OCI-LY7 (cell line): ENCODE data around the gene TMEM37. TPM values are rescaled to one million over a fixed set of nuclear protein-coding genes. Genes with fewer than 3 reads are reported as not detected.

Experiments used
- BruUV-seq: library from RNA; stranded (reverse); fragments of 400-500 nt; replicated peaks from 2 replicates; lab custom pipeline; 2021; lab: Mats Ljungman, UMichigan
- CTCF ChIA-PET: fragments of 300-600 bp; sonication (Branson Sonifier 250); formaldehyde crosslinking; loops from one replicate; lab custom pipeline; 2022; ENCODE audit warnings: antibody characterized with exemption; ENCODE audit not compliant: unreplicated experiment; lab: Charles Lee
- POLR2A ChIA-PET: fragments of 300-600 bp; sonication (Branson Sonifier 250); formaldehyde crosslinking; loops from one replicate; lab custom pipeline; 2022; ENCODE audit warnings: antibody characterized with exemption; lab: Charles Lee
- DNase-seq: peaks from one replicate; pipeline ENCODE4 v3.0.0-alpha.2; 2015; ENCODE audit warnings: low spot score
- H2AFZ ChIP-seq: fragments of 200-600 bp; sonication (generic), shearing (Covaris generic); 2 replicates; pipeline ENCODE4 v1.6.1; 2014; ENCODE audit warnings: mild to moderate bottlenecking, antibody characterized with exemption, low read length, moderate library complexity
- H3K27ac ChIP-seq: fragments of 200-600 bp; sonication (generic); 2 replicates; pipeline ENCODE4 v1.5.1; 2014; ENCODE audit warnings: mixed run types, low read depth, mild to moderate bottlenecking, moderate library complexity, low read length, inconsistent platforms; ENCODE audit not compliant: poor library complexity, severe bottlenecking
- H3K36me3 ChIP-seq: fragments of 200-600 bp; sonication (generic); 2 replicates; pipeline ENCODE4 v1.6.1; 2014; ENCODE audit warnings: mild to moderate bottlenecking, antibody characterized with exemption, low read length, moderate library complexity, mixed read lengths; ENCODE audit not compliant: insufficient read depth
- H3K4me1 ChIP-seq: fragments of 200-600 bp; sonication (generic); 2 replicates; pipeline ENCODE4 v1.5.1; 2014; ENCODE audit warnings: mild to moderate bottlenecking, low read length; ENCODE audit not compliant: insufficient read depth, poor library complexity, severe bottlenecking
- H3K4me2 ChIP-seq: fragments of 200-600 bp; sonication (generic); 2 replicates; pipeline ENCODE4 v1.6.1; 2014; ENCODE audit warnings: mild to moderate bottlenecking, low read length
- H3K4me3 ChIP-seq: fragments of 200-600 bp; sonication (generic); 2 replicates; pipeline ENCODE4 v1.5.1; 2014; ENCODE audit warnings: mild to moderate bottlenecking, low read depth, low read length; ENCODE audit not compliant: poor library complexity, severe bottlenecking
- H3K79me2 ChIP-seq: fragments of 200-600 bp; sonication (generic); 2 replicates; pipeline ENCODE4 v1.6.1; 2016; ENCODE audit warnings: low read depth, mild to moderate bottlenecking, low read length, moderate library complexity, mixed read lengths; ENCODE audit not compliant: insufficient read depth
- H3K9me2 ChIP-seq: fragments of 200-600 bp; sonication (generic); 2 replicates; pipeline ENCODE4 v1.6.1; 2016; ENCODE audit warnings: mild to moderate bottlenecking, low read length, mixed read lengths; ENCODE audit not compliant: insufficient read depth
- H3K9me3 ChIP-seq: fragments of 200-600 bp; sonication (generic); 2 replicates; pipeline ENCODE4 v1.6.1; 2014; ENCODE audit warnings: mild to moderate bottlenecking, mixed run types, low read length, mixed read lengths
- H4K20me1 ChIP-seq: fragments of 200-600 bp; sonication (generic); 2 replicates; pipeline ENCODE4 v1.6.1; 2014; ENCODE audit warnings: mild to moderate bottlenecking, antibody characterized with exemption, low read length, moderate library complexity, mixed read lengths; ENCODE audit not compliant: insufficient read depth
- EZH2phosphoT487 ChIP-seq: fragments of 200-600 bp; sonication (generic); IDR thresholded peaks from 2 replicates; pipeline ENCODE4 v1.6.1; 2018; ENCODE audit warnings: low read depth, borderline replicate concordance, mild to moderate bottlenecking, mixed run types, antibody characterized with exemption, low read length, moderate library complexity, mixed read lengths
- intact Hi-C: fragments of 100-400 bp; cut with micrococcal nuclease; formaldehyde crosslinking; loops from one replicate; pipeline ENCODE4 v1.10.0; 2022; ENCODE audit not compliant: unreplicated experiment
- total RNA-seq, 2 experiments: library from RNA; depleted of rRNA in 1 of 2; stranded (reverse); fragments of >200 nt in 1 of 2; shearing (Covaris generic) in 1 of 2; gene quantifications; 2 replicates each; pipeline ENCODE4 v1.2.3, GENCODE V29; 2014 to 2022
- TF ChIP-seq, protein P1 (sequence below): fragments of 200-600 bp; sonication (generic); conservative IDR thresholded peaks from 2 replicates; pipeline ENCODE4 v1.5.1; 2014; ENCODE audit warnings: mild to moderate bottlenecking, antibody characterized with exemption, low read length, moderate library complexity, mixed read lengths

The TMEM37 gene
- total RNA-seq, 2 experiments from 2014 or later = not detected

DNA sequence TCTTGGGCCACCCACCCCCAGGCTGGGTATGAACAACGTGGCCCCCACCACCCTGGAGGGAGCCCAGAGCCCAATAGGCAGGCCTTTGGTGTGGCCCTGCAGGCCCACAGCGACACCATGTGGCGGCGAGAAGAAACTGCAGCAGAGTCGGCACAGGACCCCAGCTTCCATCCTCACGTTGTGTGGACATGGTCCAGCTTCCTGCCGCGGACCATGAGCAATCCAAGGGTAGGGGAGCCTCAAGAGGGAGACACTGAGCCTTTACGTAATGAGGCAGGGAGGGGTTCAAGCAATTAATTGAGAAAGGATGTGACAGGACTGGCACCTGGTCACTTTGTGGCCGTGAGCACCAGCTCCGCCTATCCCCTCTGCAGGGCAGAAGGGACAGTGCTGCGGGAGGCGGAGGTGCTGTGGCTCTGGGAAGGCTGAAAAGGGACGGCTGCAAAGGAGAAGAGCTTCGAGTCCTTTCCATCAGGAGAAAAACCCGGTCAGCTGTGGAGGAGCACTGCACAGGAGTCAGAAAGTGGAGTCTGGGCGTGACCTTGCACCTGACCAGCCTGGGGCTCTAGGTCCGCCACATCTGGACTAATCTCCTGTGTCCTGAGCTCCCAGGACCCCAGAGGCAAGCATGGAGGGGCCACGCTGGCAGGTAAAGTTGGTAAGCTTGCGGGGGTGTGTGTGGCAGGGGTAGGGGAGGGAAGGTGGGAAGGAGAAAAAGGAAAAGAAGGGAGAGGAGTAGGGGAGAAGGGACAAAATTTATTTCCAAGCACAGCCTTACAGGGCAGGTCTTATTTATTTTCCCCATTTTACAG is 44.9 kb downstream of the TMEM37 start:
- H3K4me2 ChIP-seq = peak overlapping the region; percentile 39; the same call in 1 of the 2 replicates
- no TSS peak for BruUV-seq
- H3K27ac ChIP-seq = no peak overlapping the region
- no peak overlapping the region for H2AFZ ChIP-seq
- intact Hi-C loops = loop anchor here (1.0 to 2.0 kb wide), 3 partner anchors 69 to 594 kb away; no protein-coding TSS in a partner anchor
- peak; percentile 68 for DNase-seq
- no peaks in the 10 kb centered on the region for H3K9me2 ChIP-seq
- ChIA-PET POLR2A (interaction anchor here (0.8 to 1.3 kb wide), 2 partner anchors 11 to 13 kb away, joined by 3 read pairs; no protein-coding TSS in a partner anchor), CTCF (interaction anchor here (0.6 to 2.5 kb wide), 9 partner anchors 9 to 1468 kb away, joined by 3 to 8 read pairs (median 4); no protein-coding TSS in a partner anchor)
- H4K20me1 ChIP-seq = no peaks in the 10 kb centered on the region
- TF ChIP-seq, protein P1, sequence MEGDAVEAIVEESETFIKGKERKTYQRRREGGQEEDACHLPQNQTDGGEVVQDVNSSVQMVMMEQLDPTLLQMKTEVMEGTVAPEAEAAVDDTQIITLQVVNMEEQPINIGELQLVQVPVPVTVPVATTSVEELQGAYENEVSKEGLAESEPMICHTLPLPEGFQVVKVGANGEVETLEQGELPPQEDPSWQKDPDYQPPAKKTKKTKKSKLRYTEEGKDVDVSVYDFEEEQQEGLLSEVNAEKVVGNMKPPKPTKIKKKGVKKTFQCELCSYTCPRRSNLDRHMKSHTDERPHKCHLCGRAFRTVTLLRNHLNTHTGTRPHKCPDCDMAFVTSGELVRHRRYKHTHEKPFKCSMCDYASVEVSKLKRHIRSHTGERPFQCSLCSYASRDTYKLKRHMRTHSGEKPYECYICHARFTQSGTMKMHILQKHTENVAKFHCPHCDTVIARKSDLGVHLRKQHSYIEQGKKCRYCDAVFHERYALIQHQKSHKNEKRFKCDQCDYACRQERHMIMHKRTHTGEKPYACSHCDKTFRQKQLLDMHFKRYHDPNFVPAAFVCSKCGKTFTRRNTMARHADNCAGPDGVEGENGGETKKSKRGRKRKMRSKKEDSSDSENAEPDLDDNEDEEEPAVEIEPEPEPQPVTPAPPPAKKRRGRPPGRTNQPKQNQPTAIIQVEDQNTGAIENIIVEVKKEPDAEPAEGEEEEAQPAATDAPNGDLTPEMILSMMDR = peak; percentile 98
- TF ChIP-seq EZH2phosphoT487 = no peak
- H3K4me1 ChIP-seq = peaks cover 3% of the 10 kb centered on the region
- H3K4me3 ChIP-seq = no peak overlapping the region
- H3K36me3 ChIP-seq = no peaks in the 10 kb centered on the region
- no peaks in the 10 kb centered on the region for H3K9me3 ChIP-seq
- no peaks in the 10 kb centered on the region for H3K79me2 ChIP-seq

DNA sequence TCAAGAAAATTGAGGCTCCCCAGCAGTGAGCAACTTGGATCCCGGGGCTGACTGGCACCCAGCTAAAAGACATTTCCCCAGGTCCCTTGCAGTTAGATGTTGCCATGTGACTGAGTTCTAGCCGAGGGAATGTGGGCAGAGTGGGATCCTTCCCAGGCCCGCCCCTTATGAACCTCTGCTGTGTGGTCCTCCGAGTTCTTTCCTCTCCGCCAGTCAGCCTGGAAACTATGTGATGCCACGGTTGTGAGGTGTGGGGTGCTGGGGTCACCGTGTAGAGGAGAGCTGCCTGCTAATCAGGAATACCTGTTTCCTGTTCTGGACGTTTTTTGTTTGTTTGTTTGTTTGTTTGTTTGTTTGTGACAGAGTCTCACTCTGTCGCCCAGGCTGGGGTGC is 45.5 kb downstream of the TMEM37 start:
- intact Hi-C loops = loop anchor here (2.0 kb wide), 1 partner anchor 594 kb away; no protein-coding TSS in a partner anchor
- Histone ChIP-seq H2AFZ (no peak overlapping the region), H3K4me3 (no peak overlapping the region), H3K36me3 (no peaks in the 10 kb centered on the region), H4K20me1 (no peaks in the 10 kb centered on the region), H3K79me2 (no peaks in the 10 kb centered on the region), H3K27ac (no peak overlapping the region), H3K9me3 (no peaks in the 10 kb centered on the region), H3K4me1 (peaks cover 3% of the 10 kb centered on the region), H3K9me2 (no peaks in the 10 kb centered on the region), H3K4me2 (no peak overlapping the region)
- BruUV-seq = no TSS peak
- ChIA-PET POLR2A (interaction anchor here (0.6 to 0.8 kb wide), 2 partner anchors 10 to 92 kb away, joined by 3 read pairs; no protein-coding TSS in a partner anchor), CTCF (interaction anchor here (0.8 to 2.5 kb wide), 6 partner anchors 8 to 165 kb away, joined by 3 to 8 read pairs (median 6); no protein-coding TSS in a partner anchor)
- TF ChIP-seq, protein P1 = no peak
- TF ChIP-seq EZH2phosphoT487 = no peak
- DNase-seq = no peak
